ENCODE results near the gene TRPV3. TPM values are rescaled to one million over a fixed set of nuclear protein-coding genes. Genes with fewer than 3 reads are reported as not detected.

TRPV3 gene
- total and polyA plus RNA-seq, 8 donors: 0.21 to 0.99 (median 0.50) TPM

DNA sequence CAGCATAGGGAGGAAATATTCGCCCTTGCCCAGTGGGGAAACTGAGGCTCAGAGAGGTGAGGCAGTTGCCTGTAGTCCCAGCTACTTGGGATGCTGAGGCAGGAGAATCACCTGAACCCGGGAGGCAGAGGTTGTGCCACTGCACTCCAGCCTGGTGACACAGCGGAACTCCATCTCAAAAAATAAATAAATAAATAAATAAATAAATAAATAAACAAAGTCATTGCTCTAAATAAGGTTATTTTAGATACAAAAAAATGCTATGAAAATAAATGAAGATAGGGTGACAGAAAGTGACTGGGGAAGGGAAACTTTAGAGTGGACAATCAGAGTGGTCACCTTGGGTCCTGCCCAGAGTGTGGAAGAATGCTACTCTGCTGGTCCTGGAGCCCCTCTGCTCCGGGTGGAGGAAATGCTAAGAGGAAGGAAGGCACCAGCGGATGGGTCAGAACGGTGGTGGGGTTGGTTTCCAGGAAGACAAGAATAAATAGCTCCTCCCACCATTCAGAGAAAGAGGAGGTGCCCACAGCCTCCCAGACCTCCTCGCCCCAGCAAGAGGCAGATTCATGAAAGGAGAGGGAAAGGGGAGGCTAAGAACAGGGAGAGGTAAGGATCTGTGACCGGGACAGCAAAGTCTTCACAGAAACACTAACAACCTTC is 17.6 kb downstream of the TRPV3 start:
- no peak for ATAC-seq
- DNase-seq: no peak
- intact Hi-C loops (cut with DNase I): no loop called here
- 62 to 69% methylated on average over 8 of the region's 8 CpGs for WGBS, 2 donors
- FAIRE-seq: no peak
- no peaks in the 10 kb centered on the region for H3K27me3 ChIP-seq
- H3K9me3 ChIP-seq: no peaks in the 10 kb centered on the region
- H3K4me3 ChIP-seq: no peak overlapping the region
- no peak overlapping the region for H3K27ac ChIP-seq
- TF ChIP-seq, protein P1, sequence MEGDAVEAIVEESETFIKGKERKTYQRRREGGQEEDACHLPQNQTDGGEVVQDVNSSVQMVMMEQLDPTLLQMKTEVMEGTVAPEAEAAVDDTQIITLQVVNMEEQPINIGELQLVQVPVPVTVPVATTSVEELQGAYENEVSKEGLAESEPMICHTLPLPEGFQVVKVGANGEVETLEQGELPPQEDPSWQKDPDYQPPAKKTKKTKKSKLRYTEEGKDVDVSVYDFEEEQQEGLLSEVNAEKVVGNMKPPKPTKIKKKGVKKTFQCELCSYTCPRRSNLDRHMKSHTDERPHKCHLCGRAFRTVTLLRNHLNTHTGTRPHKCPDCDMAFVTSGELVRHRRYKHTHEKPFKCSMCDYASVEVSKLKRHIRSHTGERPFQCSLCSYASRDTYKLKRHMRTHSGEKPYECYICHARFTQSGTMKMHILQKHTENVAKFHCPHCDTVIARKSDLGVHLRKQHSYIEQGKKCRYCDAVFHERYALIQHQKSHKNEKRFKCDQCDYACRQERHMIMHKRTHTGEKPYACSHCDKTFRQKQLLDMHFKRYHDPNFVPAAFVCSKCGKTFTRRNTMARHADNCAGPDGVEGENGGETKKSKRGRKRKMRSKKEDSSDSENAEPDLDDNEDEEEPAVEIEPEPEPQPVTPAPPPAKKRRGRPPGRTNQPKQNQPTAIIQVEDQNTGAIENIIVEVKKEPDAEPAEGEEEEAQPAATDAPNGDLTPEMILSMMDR (IDR thresholded peaks at IDR 0.05): no peak
- no peaks in the 10 kb centered on the region for H3K4me1 ChIP-seq
- H3K36me3 ChIP-seq: no peaks in the 10 kb centered on the region

DNA sequence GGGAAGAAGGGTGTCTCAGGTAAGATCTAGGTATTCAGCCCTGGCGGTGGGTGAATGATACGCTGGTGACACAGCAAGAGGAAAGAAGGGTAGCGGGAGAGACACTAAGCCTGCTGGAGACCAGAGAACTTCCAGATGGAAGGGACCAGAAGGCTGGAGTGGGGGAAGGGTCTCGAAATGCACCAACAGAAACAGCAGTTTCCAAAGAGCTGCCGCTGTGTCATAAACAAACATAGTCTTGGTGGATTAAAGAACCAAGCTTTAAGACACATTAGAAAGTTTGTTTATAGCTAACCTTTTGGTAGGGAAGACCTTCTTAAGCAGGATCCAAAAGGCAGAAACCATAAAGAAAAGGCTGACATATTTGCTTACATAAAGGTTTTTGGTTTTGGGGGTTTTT is 20.9 kb downstream of the TRPV3 start:
- no peaks in the 10 kb centered on the region for H3K27me3 ChIP-seq
- intact Hi-C loops (cut with DNase I): no loop called here
- TF ChIP-seq, protein P1 (IDR thresholded peaks at IDR 0.05): no peak
- DNase-seq (no peak), FAIRE-seq (no peak), ATAC-seq (no peak)
- no peaks in the 10 kb centered on the region for H3K4me1 ChIP-seq
- no peaks in the 10 kb centered on the region for H3K9me3 ChIP-seq
- H3K36me3 ChIP-seq: no peaks in the 10 kb centered on the region
- H3K27ac ChIP-seq: no peak overlapping the region
- H3K4me3 ChIP-seq: no peak overlapping the region
- WGBS, 2 donors: 89 to 90% methylated on average over 5 of the region's 5 CpGs

DNA sequence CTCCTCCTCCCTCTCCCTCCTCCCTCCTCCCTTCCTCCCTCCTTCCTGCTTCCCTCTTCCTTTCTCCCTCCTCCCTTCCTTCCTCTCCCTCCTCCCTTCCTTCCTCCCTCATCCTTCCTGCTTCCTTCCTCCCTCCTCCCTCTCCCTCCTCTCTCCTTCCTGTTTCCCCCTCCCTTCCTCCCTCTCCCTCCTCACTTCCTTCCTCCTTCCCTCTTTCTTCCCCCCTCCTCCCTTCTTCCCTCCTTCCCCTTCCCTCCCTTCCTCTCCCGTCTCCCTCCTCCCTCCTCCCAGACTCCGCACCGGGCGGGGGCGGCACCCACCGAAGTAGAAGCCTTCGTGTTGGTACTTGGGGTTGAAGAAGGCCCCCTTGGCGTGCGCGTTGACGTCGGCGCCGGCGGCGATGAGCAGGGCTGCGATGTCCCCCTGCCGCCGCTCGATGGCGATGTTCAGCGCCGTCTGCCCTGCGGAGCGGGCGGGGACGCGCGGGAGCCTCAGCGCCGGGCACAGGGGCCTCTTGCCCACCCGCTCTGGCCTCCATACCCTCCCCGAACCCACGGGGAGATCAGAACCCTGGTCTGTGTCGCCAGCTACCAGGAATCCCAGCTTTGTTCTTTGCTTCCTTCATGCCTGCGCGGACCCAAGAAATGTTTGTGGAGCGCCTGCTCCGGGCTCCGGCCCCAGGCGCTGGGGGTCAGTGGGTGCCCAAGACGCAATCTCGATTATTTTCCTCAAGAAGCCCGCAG is 22.2 kb downstream of the TRPV3 start:
- Histone ChIP-seq H3K27me3 (no peaks in the 10 kb centered on the region), H3K4me1 (no peaks in the 10 kb centered on the region), H3K36me3 (no peaks in the 10 kb centered on the region), H3K9me3 (no peaks in the 10 kb centered on the region), H3K4me3 (peak overlapping the region in 2 of 4 donors; percentile 42 to 46), H3K27ac (peak overlapping the region in 2 of 4 donors; percentile 10 to 62)
- intact Hi-C loops (cut with DNase I): no loop called here
- TF ChIP-seq, protein P1 (IDR thresholded peaks at IDR 0.05): peak; percentile 54 to 69 (median 62)
- peak; percentile 89 to 96 (median 94) for ATAC-seq
- DNase-seq: peak in 5 of 6 donors; percentile 45 to 82 (median 71)
- WGBS, 2 donors: 1 to 3% methylated on average over 44 of the region's 44 CpGs
- no peak for FAIRE-seq

GRCh38 chr17:3534881-3535252 is 22.7 kb downstream of the TRPV3 start:
- DNase-seq: no peak
- no peaks in the 10 kb centered on the region for H3K27me3 ChIP-seq
- H3K27ac ChIP-seq: no peak overlapping the region
- H3K4me1 ChIP-seq: no peaks in the 10 kb centered on the region
- no peak overlapping the region for H3K4me3 ChIP-seq
- TF ChIP-seq, protein P1 (IDR thresholded peaks at IDR 0.05): no peak
- intact Hi-C loops (cut with DNase I): no loop called here
- 31 to 35% methylated on average over 3 of the region's 3 CpGs for WGBS, 2 donors
- H3K36me3 ChIP-seq: no peaks in the 10 kb centered on the region
- FAIRE-seq: no peak
- no peaks in the 10 kb centered on the region for H3K9me3 ChIP-seq
- peak; percentile 25 to 48 (median 38) for ATAC-seq

DNA sequence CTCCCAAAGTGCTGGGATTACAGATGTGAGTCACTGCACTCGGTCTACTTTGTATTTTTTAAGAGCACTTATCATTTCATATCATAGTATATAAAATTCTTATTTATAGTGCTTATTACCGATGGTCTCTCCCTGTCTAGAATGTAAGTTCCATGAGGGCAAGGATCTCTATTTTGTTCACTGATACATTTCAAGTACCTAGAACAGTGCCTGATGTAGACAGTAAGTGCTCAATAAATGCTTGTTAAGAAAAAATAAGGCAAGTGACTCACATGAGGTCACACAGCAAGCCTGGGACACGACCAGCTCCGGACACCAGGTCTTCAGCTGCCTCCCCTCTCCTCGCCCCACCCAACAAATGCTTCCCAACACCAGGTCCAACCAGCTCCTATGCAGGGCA is 23.9 kb downstream of the TRPV3 start:
- Histone ChIP-seq H3K27me3 (no peaks in the 10 kb centered on the region), H3K9me3 (no peaks in the 10 kb centered on the region), H3K36me3 (no peaks in the 10 kb centered on the region), H3K4me1 (no peaks in the 10 kb centered on the region), H3K4me3 (no peak overlapping the region), H3K27ac (no peak overlapping the region)
- no peak for ATAC-seq
- TF ChIP-seq, protein P1 (IDR thresholded peaks at IDR 0.05): no peak
- intact Hi-C loops (cut with DNase I): no loop called here
- no peak for FAIRE-seq
- peak in 1 of 6 donors; percentile 31 for DNase-seq
- WGBS, 2 donors: 80 to 82% methylated on average over 5 of the region's 5 CpGs
